Measurements from ENCODE around the gene NAIP.
"Not testable (repeated sequence)": the region's sequence is repeated elsewhere in the genome, so short reads cannot be mapped to it uniquely, and the experiment has no call there.

- TF ChIP-seq CTCF, POLR2A (IDR thresholded peaks at IDR 0.05): not testable (repeated sequence)
Measured at GRCh38 chr5:70932560-70932959, 92.6 kb downstream of the NAIP start.

All from thyroid gland (tissue), 4 donors.